GM21576 (cell line): ENCODE data around the gene ANKZF1.

Experiments used
- ATAC-seq: cut with Tn5 transposase; IDR thresholded peaks from one replicate; pipeline ENCODE4 v1.9.1; 2021; ENCODE audit warnings: mild to moderate bottlenecking, moderate library complexity; ENCODE audit not compliant: unreplicated experiment

The ANKZF1 gene

GRCh38 chr2:219279916-219280516 is 50.4 kb downstream of the ANKZF1 start:
- no peak for ATAC-seq

DNA sequence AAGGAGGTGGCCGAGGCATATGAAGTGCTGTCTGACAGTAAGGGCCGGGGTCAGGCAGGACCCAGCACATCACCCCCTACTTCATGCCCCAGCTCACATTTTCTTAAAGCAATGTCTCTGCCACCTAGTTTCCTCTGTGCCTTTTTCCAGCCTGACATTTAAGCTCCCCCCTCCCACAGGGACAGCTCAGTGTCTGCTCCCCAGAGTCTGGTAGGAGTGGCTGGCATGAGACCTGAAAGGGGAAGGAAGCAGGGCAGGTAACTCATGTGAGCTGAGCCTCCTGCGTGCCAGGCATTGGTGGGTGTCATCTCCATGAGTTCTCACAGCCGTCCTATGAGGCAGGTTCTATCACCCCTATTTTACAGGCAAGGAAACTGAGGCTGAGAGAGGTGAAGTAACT is 51.0 kb downstream of the ANKZF1 start:
- no peak for ATAC-seq

- ATAC-seq, result no peak
These were observed 52.0 kb downstream of the ANKZF1 start for GRCh38 chr2:219281588-219281987.

- ATAC-seq, result no peak
These were observed 52.8 kb downstream of the ANKZF1 start for GRCh38 chr2:219282375-219282774.

- no peak for ATAC-seq
These were observed 53.5 kb downstream of the ANKZF1 start for GRCh38 chr2:219282943-219283581.

- ATAC-seq, result no peak
These were observed 55.1 kb downstream of the ANKZF1 start for GRCh38 chr2:219284501-219285372.

- no peak for ATAC-seq
These were observed 55.7 kb downstream of the ANKZF1 start for GRCh38 chr2:219285373-219285735.

- ATAC-seq, result no peak
These were observed 56.4 kb downstream of the ANKZF1 start for GRCh38 chr2:219285894-219286425.
